GM12891 (cell line): ENCODE results near the gene TPP2.

ENCODE experiments used
- POLR2A ChIP-seq: IDR thresholded peaks from 2 replicates; pipeline ENCODE4 v1.6.1; 2011; ENCODE audit warnings: low read depth, low read length, control low read depth
- POLR2AphosphoS5 ChIP-seq: IDR thresholded peaks from 2 replicates; pipeline ENCODE4 v1.6.1; 2011; ENCODE audit warnings: low read depth, low read length, control low read depth
- POU2F2 ChIP-seq: IDR thresholded peaks from 2 replicates; pipeline ENCODE4 v1.6.1; 2011; ENCODE audit warnings: low read depth, mild to moderate bottlenecking, control low read depth, low read length, moderate library complexity
- SPI1 ChIP-seq: IDR thresholded peaks from 2 replicates; pipeline ENCODE4 v1.6.1; 2011; ENCODE audit warnings: low read depth, low read length, control low read depth
- TAF1 ChIP-seq: IDR thresholded peaks from 2 replicates; pipeline ENCODE4 v1.6.1; 2011; ENCODE audit warnings: low read depth, low read length, control low read depth

DNA sequence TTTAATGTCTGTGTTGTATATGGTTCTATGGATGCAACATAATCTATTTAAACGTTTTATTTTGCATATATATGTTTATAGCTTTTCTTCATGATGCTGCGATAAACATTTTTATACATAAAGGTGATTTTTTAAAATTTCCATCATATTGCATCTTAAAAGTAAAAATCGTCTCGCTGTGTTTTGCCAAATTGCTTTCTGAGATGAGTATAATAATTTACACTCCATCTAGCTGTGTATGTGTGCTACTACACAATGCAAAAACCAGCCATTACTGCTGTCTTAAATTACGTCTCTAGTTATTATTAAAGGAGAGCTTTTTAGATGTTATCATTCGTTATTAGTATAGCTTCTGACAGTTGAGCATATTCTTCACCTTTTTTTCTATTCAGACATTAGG is 60.8 kb downstream of the TPP2 start:
- TF ChIP-seq SPI1 (no peak), POLR2A (no peak), POU2F2 (no peak), TAF1 (no peak), POLR2AphosphoS5 (no peak)
